HG02840 (cell line): ENCODE data around the gene PYGO2.
A peak's percentile ranks its signal among the peaks of the same experiment; 100 is the strongest.
"Not testable (repeated sequence)": the region's sequence is repeated elsewhere in the genome, so short reads cannot be mapped to it uniquely, and the experiment has no call there.

Source experiments
- ATAC-seq: cut with Tn5 transposase; IDR thresholded peaks from one replicate; pipeline ENCODE4 v1.9.1; 2021; ENCODE audit warnings: mild to moderate bottlenecking, moderate library complexity, moderate number of reproducible peaks; ENCODE audit not compliant: unreplicated experiment, low FRiP score

The PYGO2 gene

GRCh38 chr1:154983776-154984466, 22.3 kb upstream of the PYGO2 start:
- no peak for ATAC-seq

GRCh38 chr1:154982897-154983648, 21.5 kb upstream of the PYGO2 start, which contains the start of gene FLAD1:
FLAD1 (plus strand) TSS chr1:154983344; CDS start chr1:154983695, 351 bp downstream.
- peak; percentile 99 for ATAC-seq

- no peak for ATAC-seq
Observed at GRCh38 chr1:154982341-154982740, 20.8 kb upstream of the PYGO2 start.

GRCh38 chr1:154978360-154978759, 16.8 kb upstream of the PYGO2 start:
- ATAC-seq = no peak

GRCh38 chr1:154977762-154978161, 16.2 kb upstream of the PYGO2 start:
- not testable (repeated sequence) for ATAC-seq

- no peak for ATAC-seq
Observed at GRCh38 chr1:154975409-154976059, 14.0 kb upstream of the PYGO2 start.

- peak; percentile 45 for ATAC-seq
Observed at GRCh38 chr1:154974808-154975408, 13.3 kb upstream of the PYGO2 start.

GRCh38 chr1:154974102-154974807, 12.7 kb upstream of the PYGO2 start, which contains the start of gene CKS1B:
CKS1B (plus strand) TSS chr1:154974681; CDS start chr1:154974746, 65 bp downstream.
- ATAC-seq = peak; percentile 81

GRCh38 chr1:154973344-154974101, 11.9 kb upstream of the PYGO2 start:
- ATAC-seq = peak; percentile 16

GRCh38 chr1:154972517-154973343, 11.1 kb upstream of the PYGO2 start:
- no peak for ATAC-seq

GRCh38 chr1:154972213-154972516, 10.6 kb upstream of the PYGO2 start:
- ATAC-seq = no peak

- no peak for ATAC-seq
Observed at GRCh38 chr1:154971341-154971998, 9.9 kb upstream of the PYGO2 start.

- no peak for ATAC-seq
Observed at GRCh38 chr1:154970631-154971340, 9.2 kb upstream of the PYGO2 start, which contains the start of gene SHC1. SHC1 (minus strand) TSS chr1:154970747; CDS start chr1:154970526, 221 bp downstream.

GRCh38 chr1:154969860-154970452, 8.4 kb upstream of the PYGO2 start:
- no peak for ATAC-seq

GRCh38 chr1:154969246-154969645, 7.7 kb upstream of the PYGO2 start:
- ATAC-seq = no peak

GRCh38 chr1:154968731-154969130, 7.1 kb upstream of the PYGO2 start:
- no peak for ATAC-seq

GRCh38 chr1:154967331-154967950, 5.9 kb upstream of the PYGO2 start:
- ATAC-seq = no peak
